Activated T-helper 17 cell treated with anti-CD3 and anti-CD28 coated beads, Interleukin-2, amount 50 U/mL, for 72 hours (primary cell): ENCODE data around the gene TBC1D17. TPM values are rescaled to one million over a fixed set of nuclear protein-coding genes. Genes with fewer than 3 reads are reported as not detected.
A peak's percentile ranks its signal among the peaks of the same experiment; 100 is the strongest.

Source experiments
- ATAC-seq: fragments of 150-1000 bp; cut with Tn5 transposase; replicated peaks from 2 replicates; pipeline ENCODE4 v1.10.0; 2021; ENCODE audit warnings: mild to moderate bottlenecking, moderate library complexity
- H3K27ac Mint-ChIP-seq: one replicate; pipeline ENCODE4 v1.8.0; 2022; ENCODE audit warnings: mixed read lengths
- H3K27me3 Mint-ChIP-seq: one replicate; pipeline ENCODE4 v1.8.0; 2022; ENCODE audit warnings: mixed read lengths
- H3K36me3 Mint-ChIP-seq: one replicate; pipeline ENCODE4 v1.8.0; 2022; ENCODE audit warnings: low read depth, mild to moderate bottlenecking, mixed read lengths
- H3K4me1 Mint-ChIP-seq: one replicate; pipeline ENCODE4 v1.8.0; 2022; ENCODE audit warnings: mixed read lengths
- H3K4me3 Mint-ChIP-seq: one replicate; pipeline ENCODE4 v1.8.0; 2022; ENCODE audit warnings: mild to moderate bottlenecking, mixed read lengths
- H3K9me3 Mint-ChIP-seq: one replicate; pipeline ENCODE4 v1.8.0; 2022; ENCODE audit warnings: mixed read lengths
- total RNA-seq, 2 donors: library from RNA; stranded (reverse); gene quantifications; one replicate each; pipeline ENCODE4 v1.2.3, GENCODE V29; 2022

TBC1D17 gene
- total RNA-seq, 2 donors from 2014 or later: 21.4 to 57.4 TPM

- Mint-ChIP-seq H3K27me3 (no peaks in the 10 kb centered on the region), H3K27ac (peak within 1 kb of the TSS; percentile 99), H3K4me1 (peaks cover 35% of the 10 kb centered on the region), H3K36me3 (peaks cover 60% of the 10 kb centered on the region), H3K9me3 (no peaks in the 10 kb centered on the region), H3K4me3 (peak within 1 kb of the TSS; percentile 93)
- ATAC-seq: peak; percentile 57
Measured at GRCh38 chr19:49896863-49897621, 19.5 kb downstream of the TBC1D17 start, which contains the start of gene IL4I1. Gene IL4I1 (minus strand): TSS chr19:49896887. CDS start chr19:49896160, 727 bp downstream.

GRCh38 chr19:49904136-49904535 lies 26.6 kb downstream of the TBC1D17 start:
- ATAC-seq: no peak
- Mint-ChIP-seq H3K27ac (no peak overlapping the region), H3K9me3 (no peaks in the 10 kb centered on the region), H3K36me3 (peaks cover 30% of the 10 kb centered on the region), H3K27me3 (no peaks in the 10 kb centered on the region), H3K4me3 (peak overlapping the region; percentile 23), H3K4me1 (peaks cover 8% of the 10 kb centered on the region)

- no peaks in the 10 kb centered on the region for H3K9me3 Mint-ChIP-seq
- H3K27me3 Mint-ChIP-seq: no peaks in the 10 kb centered on the region
- H3K4me3 Mint-ChIP-seq: no peak overlapping the region
- peaks cover 58% of the 10 kb centered on the region for H3K36me3 Mint-ChIP-seq
- peaks cover 15% of the 10 kb centered on the region for H3K4me1 Mint-ChIP-seq
- ATAC-seq: no peak
- peak overlapping the region; percentile 41 for H3K27ac Mint-ChIP-seq
Measured at GRCh38 chr19:49906879-49907564, 29.5 kb downstream of the TBC1D17 start.

- ATAC-seq: no peak
- H3K4me1 Mint-ChIP-seq: peaks cover 19% of the 10 kb centered on the region
- H3K27ac Mint-ChIP-seq: peak overlapping the region; percentile 41
- peaks cover 67% of the 10 kb centered on the region for H3K36me3 Mint-ChIP-seq
- H3K27me3 Mint-ChIP-seq: no peaks in the 10 kb centered on the region
- no peak overlapping the region for H3K4me3 Mint-ChIP-seq
- H3K9me3 Mint-ChIP-seq: no peaks in the 10 kb centered on the region
Measured at GRCh38 chr19:49907745-49908446, 30.4 kb downstream of the TBC1D17 start.

DNA sequence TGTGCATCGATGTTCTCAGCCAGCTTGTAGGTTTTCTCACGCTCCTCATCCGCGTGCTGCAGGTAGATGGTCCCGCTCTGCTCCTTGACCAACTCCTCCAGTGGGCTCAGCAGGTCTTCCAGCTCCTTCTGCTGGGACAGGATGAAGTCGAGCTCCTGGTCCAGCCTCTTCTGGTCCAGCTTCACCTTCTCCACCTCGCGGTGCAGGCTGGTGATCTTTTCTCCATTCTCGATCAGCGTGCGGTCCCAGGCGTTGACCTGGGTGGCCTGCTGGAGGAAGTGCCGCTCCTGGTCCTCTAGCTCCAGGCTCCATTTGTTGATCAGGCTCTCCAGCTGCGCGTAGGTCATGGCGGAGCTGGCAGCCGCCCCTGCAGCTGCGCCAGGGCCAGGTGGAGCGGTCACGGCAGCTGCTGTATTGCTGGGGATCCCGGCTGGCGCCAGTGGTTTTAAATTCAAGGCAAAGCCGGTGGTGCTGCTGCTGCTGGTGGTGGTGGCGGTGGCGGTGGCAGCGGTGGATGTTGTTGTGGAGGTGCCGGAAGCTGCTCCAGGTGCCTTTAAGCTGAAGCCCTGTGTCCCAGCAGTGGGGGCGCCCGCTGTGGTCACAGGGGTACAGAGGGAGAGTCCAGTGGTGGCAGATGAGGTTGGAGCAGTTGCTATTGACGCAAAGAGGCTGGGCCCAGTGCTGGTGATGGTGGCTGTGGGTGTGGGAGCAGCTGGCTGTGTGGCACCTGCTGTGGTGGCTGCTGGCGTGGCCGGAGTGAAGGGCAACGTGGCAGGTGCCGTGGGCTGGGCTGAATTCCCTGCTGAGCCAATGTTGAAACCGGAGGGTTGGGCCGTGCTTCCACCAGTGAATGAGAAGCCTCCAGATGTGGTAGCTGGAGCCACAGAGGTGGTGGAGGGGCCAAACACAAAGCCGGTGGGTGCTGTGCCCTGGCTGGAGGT lies 31.2 kb downstream of the TBC1D17 start:
- ATAC-seq: no peak
- Mint-ChIP-seq H3K36me3 (peaks cover 76% of the 10 kb centered on the region), H3K27ac (peak overlapping the region; percentile 41), H3K4me3 (no peak overlapping the region), H3K9me3 (no peaks in the 10 kb centered on the region), H3K27me3 (no peaks in the 10 kb centered on the region), H3K4me1 (peaks cover 28% of the 10 kb centered on the region)

DNA sequence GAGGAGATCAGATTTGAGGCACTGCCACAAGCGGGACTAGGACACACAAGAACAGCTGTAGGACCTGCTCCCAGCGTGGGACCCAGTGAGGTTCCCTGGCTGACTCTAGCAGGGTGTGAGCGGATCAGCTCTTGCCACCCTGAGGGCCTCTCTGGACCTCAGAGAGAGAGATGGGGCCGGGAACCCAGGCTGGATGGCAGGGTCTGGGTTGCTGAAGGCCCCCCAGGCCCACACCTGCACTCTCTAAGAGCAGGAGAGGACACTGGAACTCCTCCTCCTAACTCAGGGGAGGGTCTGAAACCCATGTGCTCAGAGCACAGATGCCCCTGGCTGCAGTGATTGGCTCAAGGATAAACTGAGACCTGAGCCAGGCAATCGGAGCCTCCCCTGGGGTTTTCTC lies 32.7 kb downstream of the TBC1D17 start:
- Mint-ChIP-seq H3K9me3 (no peaks in the 10 kb centered on the region), H3K27me3 (no peaks in the 10 kb centered on the region), H3K27ac (no peak overlapping the region), H3K36me3 (peaks cover 90% of the 10 kb centered on the region), H3K4me1 (peaks cover 34% of the 10 kb centered on the region), H3K4me3 (no peak overlapping the region)
- ATAC-seq: no peak

DNA sequence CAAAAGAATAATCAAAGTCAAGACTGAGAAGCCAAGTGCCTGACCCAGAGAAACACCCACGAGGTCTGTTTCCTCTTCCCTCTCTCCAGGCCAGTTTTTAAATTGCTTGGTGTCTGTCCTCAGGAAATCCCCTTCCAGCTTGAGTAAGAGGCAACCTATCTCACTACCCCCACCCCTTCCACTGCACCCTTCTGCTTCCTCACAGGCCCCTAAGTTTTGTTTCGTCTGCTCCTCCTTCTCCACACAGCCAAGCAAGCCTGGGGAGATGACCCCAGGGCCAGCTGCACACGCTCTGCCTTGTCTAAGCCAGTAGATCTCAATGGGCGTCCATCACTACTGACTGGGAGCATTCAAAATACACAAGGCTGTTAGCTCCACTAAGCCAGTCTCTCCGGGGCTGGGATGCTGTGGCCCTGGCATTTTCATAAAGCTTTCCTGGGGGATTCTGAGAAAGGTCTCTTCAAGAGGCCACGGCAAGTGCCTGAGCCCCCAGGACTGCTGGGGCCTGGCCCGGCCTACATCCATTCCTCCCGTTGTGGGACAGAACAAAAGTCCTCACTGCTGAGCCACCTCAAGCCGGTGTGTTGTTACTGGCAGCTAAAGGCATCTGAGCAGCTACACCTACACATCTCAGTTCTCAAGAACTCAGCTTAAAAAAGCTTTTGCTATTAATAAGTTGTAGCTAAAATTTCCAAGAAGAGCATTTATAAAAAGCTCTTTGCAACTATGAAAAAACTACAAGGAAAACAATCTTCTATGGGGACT lies 34.1 kb downstream of the TBC1D17 start:
- ATAC-seq: peak; percentile 84
- Mint-ChIP-seq H3K36me3 (peaks cover 97% of the 10 kb centered on the region), H3K4me3 (peak overlapping the region; percentile 84), H3K27me3 (no peaks in the 10 kb centered on the region), H3K9me3 (no peaks in the 10 kb centered on the region), H3K27ac (peak overlapping the region; percentile 92), H3K4me1 (peaks cover 35% of the 10 kb centered on the region)

DNA sequence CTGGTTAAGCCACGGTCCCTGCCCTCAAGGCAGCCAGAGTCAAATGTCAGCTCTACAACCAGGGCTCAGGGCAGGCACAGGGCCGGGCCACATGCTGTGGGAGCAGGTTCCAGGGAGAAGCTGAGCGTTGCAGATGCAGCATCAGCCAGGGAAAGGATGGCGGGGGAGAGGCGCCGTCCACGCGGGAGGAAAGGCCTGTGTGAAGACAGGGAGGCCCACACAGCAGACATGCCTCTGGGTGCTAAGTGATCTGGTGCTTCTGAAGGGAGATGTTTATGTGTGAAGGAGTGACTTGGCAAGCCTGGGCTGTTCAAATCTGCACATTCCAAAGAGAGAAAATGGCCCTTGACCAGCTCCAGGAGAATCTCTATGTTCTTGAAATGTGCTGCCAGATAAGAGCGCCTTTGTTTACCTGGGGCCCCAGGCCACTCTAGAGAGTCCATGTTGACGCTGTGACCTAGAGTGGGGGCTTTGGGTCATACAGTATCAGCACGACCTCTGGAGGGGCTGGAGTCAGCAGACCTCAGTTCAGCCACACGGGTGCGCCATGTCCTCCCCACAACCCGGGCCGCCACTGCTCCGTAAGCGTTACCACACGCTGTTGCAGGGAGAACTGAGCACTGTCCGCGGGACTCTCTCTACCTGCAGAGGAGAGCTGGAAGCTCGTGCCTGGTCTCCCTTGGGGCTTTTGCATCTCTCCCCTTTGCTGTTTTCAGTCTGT lies 35.6 kb downstream of the TBC1D17 start:
- H3K4me1 Mint-ChIP-seq: peaks cover 41% of the 10 kb centered on the region
- no peak for ATAC-seq
- H3K36me3 Mint-ChIP-seq: peaks cover 97% of the 10 kb centered on the region
- peak overlapping the region; percentile 84 for H3K4me3 Mint-ChIP-seq
- no peaks in the 10 kb centered on the region for H3K27me3 Mint-ChIP-seq
- no peaks in the 10 kb centered on the region for H3K9me3 Mint-ChIP-seq
- peak overlapping the region; percentile 92 for H3K27ac Mint-ChIP-seq

- no peak for ATAC-seq
Measured at GRCh38 chr19:49913720-49914119, 36.2 kb downstream of the TBC1D17 start.

DNA sequence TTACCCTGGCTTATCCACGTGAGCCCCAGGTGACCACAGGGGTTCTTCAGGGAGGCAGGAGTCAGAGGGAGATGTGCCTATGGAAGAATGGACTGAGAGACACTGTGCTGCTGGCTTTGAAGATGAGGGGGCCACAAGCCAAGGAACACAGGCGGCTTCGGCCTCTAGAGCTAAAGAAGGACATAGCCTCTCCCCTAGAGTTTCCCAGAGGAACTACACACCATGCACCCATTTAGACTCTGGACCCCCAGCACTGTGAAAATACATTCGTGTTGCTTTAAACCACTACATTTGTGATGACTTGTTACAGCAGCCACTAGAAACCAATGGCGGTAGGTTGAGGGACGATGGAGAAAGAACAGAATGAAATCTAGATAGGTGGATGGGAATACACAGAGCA lies 37.8 kb downstream of the TBC1D17 start:
- Mint-ChIP-seq H3K4me3 (no peak overlapping the region), H3K27ac (peak overlapping the region; percentile 14), H3K27me3 (no peaks in the 10 kb centered on the region), H3K9me3 (no peaks in the 10 kb centered on the region), H3K36me3 (peaks cover 95% of the 10 kb centered on the region), H3K4me1 (peaks cover 50% of the 10 kb centered on the region)
- ATAC-seq: no peak

More at GRCh38 chr19:49913720-49914119, 36.2 kb downstream of the TBC1D17 start:
- Mint-ChIP-seq H3K27ac (peak overlapping the region; percentile 92), H3K4me1 (peaks cover 45% of the 10 kb centered on the region), H3K4me3 (peak overlapping the region; percentile 84), H3K27me3 (no peaks in the 10 kb centered on the region), H3K9me3 (no peaks in the 10 kb centered on the region), H3K36me3 (peaks cover 97% of the 10 kb centered on the region)

DNA sequence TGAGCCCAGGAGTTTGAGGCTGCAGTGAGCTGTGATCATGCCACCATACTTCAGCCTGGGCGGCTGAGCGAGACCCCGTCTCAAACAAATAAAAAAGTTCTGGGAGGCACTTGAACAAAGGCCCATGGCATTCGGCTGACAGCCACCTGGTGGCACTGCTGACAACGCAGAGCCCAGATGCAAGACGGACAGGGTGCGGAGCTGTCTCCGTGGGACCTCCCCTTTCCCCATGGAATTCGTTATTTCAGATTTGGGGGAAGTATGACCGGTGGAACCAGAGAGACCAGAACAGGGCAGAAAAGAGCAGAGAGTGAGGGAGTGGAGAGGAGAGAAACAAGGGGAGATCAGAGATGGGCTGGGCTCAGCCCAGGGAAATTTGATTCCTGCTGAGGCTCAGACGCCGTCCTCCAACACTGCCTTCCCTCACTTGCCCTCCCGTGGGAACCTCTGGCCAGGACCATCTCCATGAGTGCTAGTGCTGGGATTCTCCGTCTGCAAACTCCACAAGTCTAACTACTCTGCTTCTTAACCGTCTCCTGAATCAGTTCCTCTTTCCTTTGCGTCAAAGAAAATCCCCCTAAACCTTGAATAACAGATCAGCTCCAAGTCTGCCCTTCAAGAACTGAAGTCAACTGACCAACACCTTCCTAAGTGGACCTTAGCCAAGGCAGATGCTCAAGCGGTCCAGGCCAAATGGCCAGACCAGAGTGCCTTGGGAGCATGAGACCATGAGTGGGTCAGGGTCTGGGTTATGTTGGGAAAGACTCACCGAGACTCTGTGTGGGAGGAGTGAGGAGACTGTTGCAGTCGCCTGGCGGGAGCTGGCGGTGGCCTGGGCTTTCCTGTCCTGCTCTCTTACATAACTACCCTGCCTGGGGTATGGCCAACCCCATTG lies 39.6 kb downstream of the TBC1D17 start:
- Mint-ChIP-seq H3K4me1 (peaks cover 52% of the 10 kb centered on the region), H3K4me3 (no peak overlapping the region), H3K27me3 (no peaks in the 10 kb centered on the region), H3K27ac (peak overlapping the region; percentile 59), H3K36me3 (peaks cover 95% of the 10 kb centered on the region), H3K9me3 (no peaks in the 10 kb centered on the region)
- no peak for ATAC-seq

- Mint-ChIP-seq H3K4me1 (peaks cover 48% of the 10 kb centered on the region), H3K36me3 (peaks cover 95% of the 10 kb centered on the region), H3K27me3 (no peaks in the 10 kb centered on the region), H3K4me3 (no peak overlapping the region), H3K27ac (no peak overlapping the region), H3K9me3 (no peaks in the 10 kb centered on the region)
- ATAC-seq: no peak
Measured at GRCh38 chr19:49918089-49918488, 40.6 kb downstream of the TBC1D17 start.
